Skin of body (tissue), 2 donors: Measurements from ENCODE around the gene MEPE. TPM values are rescaled to one million over a fixed set of nuclear protein-coding genes. Genes with fewer than 3 reads are reported as not detected.

ENCODE experiments used
- DNase-seq: peaks from one replicate; lab custom pipeline; 2025; lab: John Stamatoyannopoulos, UW
- total RNA-seq: library from RNA; depleted of rRNA; stranded (reverse); fragments of >200 nt; gene quantifications from one replicate; pipeline ENCODE4 v1.2.3, GENCODE V29; 2014

Gene MEPE
- total RNA-seq, 1 donor from 2014 or later = not detected

DNA sequence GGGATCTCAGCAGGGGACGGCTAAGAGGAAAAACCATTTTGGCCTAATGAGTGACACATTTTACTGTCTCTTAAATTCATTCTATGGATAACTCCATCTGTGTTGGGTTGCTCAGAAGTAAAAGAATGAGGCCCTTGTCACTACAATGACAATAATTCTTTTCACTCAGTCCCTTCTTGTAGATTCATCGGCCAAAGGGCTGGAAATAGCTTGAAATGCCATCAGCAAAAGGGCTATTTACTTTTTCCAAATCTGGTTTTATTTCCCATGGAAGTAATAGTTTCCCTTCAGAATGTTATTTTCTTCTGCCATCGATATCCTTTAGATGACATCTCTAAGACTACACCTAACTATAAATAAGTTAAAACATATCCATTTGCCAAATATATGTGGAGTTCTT, 7.4 kb downstream of the MEPE start:
- no peak for DNase-seq

DNA sequence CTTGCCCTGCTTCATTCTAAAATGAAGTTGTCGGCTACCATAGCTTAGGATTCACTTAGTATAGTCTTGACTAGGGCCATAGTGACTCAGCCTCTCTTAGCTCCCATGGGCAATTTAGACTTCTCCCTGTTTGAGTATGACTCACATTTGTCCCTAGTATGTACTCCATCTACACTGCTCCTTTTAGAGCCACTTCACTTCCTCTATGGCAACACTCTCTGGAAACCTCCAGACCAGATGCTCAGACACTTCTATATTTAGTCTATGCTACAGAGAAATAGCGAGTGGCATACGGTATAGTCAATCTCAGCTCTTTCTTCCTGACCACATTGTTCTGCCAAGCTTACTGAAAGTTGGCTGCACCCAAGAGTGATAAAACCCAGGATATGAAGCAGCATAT, 11.2 kb downstream of the MEPE start:
- DNase-seq = peak; percentile 16

DNA sequence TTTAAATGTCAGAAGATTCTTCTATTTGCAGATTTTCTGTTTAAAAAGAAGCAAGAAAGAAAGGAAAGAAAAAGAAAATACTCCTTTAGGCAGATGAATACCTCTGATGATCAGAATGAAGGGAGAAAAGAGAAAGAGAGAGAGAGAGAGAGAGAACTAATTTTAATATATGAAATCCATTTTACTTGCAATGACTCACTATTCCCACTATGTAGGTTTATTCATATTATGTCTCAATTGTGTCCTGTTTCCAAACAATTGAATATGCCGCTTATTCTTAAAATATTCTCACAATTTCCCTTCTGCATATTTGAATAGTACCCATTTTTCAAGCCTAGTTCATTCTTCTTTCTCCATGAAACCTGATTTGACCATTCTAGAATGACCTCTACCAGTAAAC, 11.7 kb downstream of the MEPE start:
- no peak for DNase-seq

DNA sequence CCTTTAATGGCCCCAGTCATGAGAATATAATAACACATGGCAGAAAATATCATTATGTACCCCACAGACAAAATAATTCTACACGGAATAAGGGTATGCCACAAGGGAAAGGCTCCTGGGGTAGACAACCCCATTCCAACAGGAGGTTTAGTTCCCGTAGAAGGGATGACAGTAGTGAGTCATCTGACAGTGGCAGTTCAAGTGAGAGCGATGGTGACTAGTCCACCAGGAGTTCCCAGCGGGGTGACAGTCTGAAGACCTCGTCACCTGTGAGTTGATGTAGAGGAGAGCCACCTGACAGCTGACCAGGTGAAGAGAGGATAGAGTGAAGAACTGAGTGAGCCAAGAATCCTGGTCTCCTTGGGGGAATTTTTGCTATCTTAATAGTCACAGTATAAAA, 13.5 kb downstream of the MEPE start:
- DNase-seq = no peak

DNA sequence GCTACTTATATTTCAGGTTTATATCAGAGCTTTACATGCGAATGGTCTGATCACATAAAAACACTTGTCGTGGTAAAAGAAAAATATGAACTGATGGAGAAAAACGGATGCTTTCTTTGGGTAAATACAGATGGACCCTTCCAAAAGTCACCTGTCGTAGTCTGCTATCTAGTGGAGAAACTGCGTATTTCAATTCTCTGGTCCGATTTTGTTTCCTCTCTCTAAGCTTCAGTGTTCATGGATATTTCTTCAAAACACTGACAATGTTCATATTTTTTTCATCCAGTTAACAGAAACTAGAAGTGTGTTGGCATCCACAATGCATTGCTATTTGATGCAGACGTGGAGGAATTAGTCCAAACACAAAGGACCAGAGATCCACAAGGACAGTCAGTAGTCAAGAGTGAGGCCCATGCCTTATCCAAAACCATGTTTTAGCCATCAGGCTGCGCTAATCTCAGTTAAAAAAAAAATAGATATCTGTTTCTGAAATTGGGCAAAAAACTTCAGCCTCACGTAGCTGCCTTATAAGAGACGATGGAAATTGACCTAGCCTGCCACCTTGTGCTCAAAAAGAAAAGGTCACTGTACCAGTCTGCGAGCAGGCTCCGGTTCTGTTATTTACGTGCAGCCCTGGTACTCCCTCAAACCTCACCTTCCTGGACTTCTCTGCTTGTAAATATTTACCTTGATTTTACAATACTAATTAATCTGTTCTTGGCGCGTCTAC, 16.0 kb downstream of the MEPE start:
- no peak for DNase-seq

DNA sequence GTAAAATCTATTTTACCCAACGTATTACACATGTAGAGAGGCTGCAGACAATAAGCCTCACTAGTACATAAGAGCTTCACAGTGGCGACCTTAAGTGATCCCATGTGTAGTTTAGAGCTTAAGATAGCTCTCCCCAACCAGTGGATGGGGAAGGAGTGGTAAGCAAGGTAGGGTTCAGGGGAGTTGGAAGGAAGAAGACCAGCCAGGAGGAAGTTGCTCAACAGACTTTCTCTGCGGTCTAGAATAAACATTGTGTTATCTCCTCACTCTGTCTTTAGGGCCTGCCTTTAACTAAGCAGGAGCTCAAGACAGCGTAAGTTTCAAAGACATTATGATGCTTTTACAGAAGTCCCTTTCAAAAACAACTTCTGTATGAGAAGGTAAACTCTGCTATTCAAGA, 16.8 kb downstream of the MEPE start:
- no peak for DNase-seq

DNA sequence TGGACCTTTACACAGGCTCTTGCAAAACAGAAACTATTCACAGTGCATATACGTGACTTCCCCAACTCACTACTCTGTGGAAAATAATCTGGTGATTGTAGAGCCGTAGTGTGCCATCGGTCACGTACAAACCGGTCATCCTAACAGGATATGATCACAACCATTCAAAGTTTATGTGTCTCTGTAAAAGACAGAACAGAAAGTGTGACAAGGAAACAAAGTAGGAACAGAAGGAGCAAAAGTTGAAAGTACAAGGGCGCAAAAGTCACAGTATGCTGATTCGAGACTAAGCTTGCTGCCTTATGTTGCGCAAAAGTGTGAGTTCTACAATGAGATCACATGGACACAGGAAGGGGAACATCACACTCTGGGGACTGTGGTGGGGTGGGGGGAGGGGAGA, 18.6 kb downstream of the MEPE start:
- no peak for DNase-seq

DNA sequence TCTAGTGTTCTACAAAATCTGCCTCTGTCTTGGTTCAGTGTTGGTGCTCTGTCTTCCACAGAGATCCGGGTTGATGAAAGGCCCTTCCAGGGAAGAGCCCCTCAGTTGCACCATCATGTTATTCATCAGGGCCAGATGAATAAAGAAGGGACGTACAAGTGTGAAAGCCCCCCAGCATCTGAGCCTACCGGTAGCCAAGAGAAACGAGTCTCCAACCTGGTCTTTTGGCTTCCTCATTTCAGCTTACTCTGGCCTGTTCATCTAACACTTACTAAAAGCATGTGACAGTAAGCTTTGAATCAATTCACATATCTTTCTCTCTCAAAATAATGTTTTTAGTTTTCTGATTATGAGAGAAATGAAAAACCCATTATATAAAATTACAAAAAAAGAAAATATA, 19.2 kb downstream of the MEPE start:
- no peak for DNase-seq

DNA sequence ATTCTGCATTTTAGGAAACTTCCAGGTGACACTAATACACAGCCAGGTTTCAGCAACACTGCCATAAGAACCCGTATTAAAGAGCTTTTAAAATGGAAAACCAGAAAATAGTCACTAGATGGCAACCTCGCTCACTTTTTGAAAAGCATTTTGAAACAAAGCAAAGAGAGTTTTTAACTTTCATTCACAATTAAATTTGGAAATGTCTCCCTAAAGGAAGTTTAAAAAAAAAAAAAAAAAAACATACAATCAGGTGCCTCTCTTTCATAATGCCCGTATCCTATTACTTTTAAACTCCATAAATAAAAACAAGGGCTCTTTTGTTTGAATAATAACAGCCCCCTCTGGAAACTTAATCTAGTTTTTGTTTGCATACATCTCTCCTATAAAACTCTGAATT, 20.3 kb downstream of the MEPE start:
- peak; percentile 23 for DNase-seq

DNA sequence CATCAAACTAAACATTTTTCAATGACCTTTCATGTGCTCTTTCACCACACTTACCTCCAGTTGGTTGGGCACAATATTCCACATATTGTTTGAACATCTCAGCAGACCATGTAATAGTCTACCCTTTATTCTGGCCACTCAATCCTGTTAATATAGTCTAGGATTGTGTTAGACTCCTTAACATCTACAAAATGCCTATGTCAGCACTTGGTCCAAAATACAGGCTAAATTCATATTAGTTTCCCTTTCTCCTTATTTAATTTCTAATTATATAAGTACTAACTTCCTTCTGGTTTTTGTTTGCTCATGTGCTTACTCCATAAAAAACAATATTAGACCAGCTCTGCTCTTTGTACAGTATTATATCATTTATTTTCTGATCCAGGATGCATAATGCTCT, 21.1 kb downstream of the MEPE start:
- DNase-seq = no peak

DNA sequence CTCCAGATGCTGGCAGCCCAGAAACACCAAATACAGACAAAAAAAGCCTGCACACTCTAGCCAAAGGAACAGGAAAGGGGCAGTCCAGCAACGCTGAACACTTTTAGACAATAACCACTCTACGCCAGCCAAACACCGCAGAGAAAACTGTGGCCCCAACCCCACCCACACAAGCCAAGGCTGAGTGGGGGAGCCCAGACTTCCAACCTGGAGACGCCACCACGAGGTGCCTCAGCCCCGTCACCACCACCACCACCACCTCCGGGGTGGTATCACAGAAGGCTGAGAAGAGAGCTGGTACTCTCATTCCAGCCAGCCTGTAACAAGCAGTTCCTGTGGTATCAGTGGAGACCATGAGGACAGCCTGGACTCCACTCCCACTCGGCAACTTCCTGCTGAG, 22.8 kb downstream of the MEPE start:
- no peak for DNase-seq

DNA sequence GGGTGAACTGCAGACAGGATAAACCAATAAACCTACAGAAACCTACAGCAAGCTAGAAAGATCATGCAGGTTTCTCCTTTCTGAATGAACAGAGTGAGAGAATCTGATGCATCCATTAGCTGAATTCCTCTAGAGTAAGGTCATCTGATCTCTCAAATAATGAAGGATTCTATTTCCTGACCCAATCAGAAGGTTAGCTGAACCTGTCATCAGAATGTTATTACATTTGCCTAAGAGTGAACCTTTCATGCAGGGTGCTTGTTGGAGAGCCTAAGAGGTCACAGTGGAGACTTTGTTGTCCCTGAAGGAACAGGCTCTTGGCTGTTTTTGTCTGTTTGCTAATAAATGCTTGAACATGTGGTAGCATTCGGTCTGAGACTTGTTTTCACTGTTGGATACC, 24.0 kb downstream of the MEPE start:
- no peak for DNase-seq

DNA sequence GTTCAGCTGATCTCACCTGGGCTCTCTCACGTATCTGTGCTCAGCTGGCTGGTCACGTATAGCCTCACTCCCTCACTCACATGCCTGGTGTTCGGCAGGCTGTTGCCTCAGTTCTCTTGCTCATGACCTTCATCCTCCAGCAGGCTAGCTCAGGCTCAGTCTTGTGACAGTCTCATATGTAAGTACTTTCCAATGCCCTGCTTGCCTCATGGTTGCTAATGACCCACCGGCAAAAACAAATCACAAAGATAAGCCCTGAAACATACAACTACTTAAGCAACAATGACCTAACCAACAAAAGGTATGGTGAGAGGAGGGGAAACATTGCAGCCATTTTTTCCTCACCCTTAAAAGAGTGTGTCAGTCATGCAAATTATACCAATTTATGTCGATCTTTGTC, 25.0 kb downstream of the MEPE start:
- DNase-seq = no peak

DNA sequence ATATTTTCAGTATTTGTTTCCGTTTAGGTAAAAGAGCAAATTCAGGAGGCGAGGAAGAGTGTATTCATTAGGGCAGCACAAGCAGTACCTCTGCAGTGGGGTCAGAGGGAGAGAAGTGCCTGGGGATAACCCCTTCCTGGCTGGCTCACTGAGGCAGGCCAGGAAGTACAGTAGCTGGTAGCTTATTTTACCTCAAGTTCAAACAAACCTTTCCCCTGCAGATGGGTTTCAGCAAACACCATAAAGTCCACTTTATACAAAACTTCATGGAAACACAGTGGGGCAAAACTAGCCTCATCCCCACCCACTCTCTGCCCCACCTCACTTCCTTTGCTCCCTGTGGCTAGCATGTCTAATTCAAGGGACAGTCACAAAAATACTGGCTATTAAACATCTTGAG, 29.5 kb downstream of the MEPE start:
- DNase-seq = no peak

DNA sequence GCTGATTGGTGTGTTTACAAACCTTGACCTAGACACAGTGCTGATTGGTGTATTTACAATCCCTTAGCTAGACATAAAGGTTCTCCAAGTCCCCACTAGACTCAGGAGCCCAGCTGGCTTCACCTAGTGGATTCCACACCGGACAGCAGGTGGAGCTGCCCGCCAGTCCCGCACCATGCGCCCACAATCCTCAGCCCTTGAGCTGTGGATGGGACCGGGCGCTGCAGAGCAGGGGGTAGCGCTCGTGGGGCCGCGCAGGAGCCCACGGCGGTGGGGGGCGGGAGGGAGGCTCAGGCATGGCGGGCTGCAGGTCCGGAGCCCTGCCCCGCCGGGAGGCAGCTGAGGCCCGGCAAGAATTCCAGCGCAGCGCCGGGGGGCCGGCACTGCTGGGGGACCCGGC, 30.7 kb downstream of the MEPE start:
- DNase-seq = no peak

DNA sequence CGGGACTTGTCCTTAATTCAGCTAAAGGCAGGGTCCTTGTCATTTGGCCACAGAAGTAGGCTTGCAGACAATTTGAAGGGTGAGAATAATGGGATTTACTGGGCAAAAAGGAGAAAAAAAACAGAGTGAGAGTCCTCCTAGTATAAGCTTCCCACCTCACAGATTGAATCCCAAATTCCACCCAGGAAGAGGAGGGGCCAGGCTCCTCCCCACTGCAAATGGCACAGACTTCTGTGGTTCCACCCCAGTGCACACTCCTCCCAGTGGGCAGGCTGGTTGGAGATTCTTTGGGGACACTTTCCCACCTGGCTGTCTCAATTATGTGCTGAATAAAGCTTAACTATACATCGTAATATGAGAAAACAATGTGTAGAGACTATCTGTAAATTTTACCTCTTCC, 31.6 kb downstream of the MEPE start:
- DNase-seq = no peak

DNA sequence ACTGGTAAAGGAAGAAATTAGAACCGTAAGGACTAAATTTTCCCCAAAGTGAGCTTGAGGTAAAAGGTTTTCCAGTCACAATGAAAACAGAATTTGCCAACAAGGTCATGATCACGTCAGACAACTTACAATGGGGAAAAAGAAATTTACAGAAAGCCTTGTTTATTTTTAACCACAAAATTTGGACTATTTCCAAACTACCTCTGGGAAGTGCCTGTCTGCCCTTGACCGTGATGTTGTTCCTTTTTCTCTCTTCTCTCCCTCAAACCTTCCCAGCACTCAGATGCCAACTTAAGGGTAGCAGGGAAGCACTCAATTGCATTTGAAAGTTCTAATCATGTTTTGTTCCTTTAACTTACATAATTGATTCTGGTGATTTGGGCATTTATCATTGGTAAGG, 32.5 kb downstream of the MEPE start:
- no peak for DNase-seq

DNA sequence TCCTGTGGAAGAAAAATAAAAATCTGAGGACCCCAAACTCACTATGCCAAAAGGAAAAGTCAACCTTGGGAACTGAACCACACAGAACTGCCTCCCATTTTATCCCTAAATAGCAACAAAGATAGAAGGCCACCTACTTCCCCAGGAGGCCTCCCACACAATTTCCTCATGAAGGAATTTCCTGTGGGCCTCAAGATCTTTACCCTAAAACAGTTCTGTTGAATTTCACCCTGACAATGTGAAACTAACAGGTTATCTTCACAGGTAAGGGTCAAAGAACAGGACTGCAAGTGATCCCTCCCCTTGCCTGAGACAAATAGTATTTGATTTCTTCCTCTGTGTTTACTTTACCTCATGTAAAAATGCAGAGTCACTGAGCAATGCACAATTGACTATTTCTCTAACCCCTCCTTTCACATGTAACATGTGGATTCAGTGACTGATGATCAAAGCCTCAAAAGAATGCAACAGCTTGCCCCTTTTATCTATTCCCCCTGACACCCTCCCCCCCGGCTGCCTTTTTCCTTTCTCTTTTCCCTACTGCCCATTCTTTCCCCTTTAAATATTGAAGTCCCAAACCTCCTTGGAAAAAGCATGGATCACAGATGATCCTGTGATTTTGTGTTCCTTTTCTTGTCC, 33.3 kb downstream of the MEPE start:
- DNase-seq = no peak

DNA sequence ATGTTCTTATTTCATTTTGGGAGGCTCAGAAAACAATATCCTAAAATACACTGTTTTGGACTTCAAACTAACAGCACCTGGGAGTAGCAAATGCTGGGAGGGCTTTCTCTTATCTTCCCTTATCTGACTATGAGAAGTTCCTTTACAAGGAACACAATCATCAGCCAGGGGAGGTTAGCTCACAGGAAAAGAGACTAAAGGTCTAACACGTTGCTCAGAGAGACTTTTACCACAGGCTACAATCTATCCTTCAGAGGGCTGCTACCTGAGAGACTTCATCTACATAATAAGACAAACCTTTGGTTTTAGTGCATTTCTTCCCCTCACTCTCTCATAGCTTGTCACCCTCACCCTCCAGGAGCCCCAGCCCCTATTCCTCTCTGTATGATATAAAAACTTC, 35.8 kb downstream of the MEPE start:
- no peak for DNase-seq

DNA sequence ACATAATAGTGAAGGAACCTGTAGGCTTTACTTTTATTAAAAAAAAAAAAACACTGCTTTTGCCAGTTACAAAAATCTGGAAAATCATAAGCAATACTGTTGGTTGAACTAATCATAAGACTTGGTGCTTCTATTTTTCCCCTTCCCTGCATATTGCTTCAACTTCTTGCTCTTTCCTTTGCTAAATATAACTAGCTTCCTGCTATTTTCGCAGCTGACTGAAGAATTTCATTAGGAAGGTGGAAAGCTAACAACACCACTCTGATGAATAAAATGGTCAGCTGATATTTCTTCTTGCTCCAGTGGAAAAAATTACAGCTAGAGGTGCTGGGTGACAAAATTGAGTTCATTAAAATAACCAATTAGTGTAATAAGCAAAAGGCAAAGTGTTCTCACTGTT, 39.3 kb downstream of the MEPE start:
- peak; percentile 16 for DNase-seq

DNA sequence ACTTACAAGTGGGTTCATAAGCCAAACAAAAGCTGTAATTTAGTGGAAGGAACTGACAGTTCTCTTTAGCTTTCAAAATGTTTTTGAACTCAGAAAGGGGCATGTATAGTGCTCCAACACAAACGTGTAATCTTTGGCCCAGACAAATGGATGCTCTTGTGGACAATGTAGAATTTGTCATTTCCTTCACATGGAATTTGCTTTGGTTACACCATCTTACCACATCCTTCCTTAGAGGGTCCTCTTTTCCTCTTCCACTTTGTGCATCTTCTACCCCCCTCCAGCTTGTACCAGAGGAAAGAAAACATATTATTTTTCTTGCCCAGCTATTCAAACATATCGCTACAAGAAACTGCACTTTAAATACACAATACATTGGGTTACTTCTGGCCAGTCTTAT, 42.4 kb downstream of the MEPE start:
- DNase-seq = no peak

DNA sequence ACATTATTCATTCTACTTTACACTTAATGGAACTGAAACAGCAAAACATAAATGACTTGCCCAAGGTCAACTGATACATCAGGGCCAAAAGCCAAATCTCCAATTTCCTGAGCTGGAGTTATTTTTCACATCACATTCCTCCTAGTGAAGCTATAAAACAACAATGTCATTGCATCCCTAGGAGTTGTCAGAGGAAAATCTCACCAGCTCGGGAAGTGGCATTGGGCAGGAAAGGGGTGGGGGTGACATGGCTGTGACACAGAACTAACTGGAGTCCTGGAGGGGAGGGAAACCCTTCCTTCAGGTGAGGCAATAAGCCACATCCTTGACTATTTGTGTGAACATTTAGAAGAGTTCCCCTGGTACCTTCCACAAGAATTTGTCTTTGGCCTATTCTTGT, 47.3 kb downstream of the MEPE start:
- DNase-seq = no peak

DNA sequence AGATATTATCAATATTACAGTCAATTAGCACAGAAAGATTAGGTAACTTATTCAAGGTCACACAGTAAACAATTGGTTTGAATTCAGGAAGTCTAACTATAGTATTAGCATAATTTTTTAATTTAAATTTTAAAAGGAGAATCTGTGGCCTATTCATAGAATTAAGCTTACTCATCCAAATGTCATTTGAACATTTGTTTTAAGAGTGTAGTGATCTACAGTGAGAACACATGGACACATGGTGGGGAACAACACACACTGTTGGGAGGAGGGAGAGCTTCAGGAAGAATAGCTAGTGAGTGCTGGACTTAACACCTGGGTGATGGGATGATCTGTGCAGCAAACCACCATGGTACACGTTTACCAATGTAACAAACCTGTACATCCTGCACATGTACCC, 48.3 kb downstream of the MEPE start:
- DNase-seq = no peak

DNA sequence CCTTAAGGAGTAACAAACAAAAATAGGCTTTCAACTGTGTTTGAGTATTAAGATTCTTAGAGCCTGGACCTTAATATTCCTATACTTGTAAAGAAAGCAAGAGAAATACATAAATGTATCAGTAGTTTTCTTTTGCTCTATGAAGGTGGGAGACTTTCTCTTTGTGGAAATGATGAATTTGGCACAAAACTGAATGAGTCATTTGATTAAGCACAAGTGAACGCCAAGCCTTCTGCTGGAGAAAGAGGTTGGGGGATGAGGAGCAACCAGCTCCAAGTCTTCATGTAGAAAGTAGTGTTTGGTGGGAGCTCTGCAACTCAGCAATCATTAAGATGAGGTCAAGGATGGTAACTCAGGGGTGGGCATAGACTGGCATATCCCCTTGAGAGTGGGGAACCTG, 49.6 kb downstream of the MEPE start:
- no peak for DNase-seq
